Measurements from ENCODE around the gene ANTXR1.
A peak's percentile ranks its signal among the peaks of the same experiment; 100 is the strongest.

The ANTXR1 gene

DNA sequence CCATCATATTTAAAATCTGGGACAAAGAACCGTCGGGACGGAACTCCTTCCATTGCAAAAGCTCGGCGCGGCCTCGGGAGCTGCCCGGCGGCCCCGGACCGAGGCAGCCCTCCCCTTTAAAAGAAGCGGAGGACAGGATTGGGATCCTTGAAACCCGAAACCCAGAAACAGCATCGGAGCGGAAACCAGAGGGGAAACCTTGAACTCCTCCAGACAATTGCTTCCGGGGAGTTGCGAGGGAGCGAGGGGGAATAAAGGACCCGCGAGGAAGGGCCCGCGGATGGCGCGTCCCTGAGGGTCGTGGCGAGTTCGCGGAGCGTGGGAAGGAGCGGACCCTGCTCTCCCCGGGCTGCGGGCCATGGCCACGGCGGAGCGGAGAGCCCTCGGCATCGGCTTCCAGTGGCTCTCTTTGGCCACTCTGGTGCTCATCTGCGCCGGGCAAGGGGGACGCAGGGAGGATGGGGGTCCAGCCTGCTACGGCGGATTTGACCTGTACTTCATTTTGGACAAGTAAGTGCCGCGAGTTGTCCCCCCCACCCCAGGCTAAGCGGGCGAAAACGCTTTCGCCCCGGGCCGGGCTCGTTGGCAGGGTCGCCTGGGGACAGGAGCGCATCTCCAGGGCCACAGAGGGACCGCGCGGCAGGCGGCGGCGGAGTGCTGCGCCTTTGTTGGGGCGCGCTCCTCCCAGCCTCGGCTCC, at the start of gene ANTXR1:
ANTXR1 (plus strand) TSS at position 38 of the 698 bp plus-strand sequence; CDS start at position 359, 321 bp downstream.
- DNase-seq = peak; percentile 68

DNA sequence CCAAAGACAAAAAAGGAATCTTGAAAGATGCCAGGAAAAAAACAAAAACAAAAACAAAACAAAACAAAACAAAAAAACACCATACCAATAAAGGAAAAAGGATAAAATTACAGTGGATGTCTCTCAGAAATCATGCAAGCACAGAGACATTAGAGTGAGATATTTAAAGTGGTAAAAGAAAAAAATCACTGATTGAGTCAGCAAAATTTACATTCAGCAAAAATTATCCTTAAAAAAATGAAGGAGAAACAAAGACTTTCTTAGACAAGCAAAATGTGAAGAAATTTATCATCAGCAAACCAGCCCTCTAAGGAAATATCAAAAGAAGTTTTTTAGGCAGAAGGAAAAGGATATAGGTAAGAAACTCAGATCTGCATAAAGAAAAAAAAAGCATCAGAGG, 48.7 kb upstream of the ANTXR1 start:
- no peak for DNase-seq

DNA sequence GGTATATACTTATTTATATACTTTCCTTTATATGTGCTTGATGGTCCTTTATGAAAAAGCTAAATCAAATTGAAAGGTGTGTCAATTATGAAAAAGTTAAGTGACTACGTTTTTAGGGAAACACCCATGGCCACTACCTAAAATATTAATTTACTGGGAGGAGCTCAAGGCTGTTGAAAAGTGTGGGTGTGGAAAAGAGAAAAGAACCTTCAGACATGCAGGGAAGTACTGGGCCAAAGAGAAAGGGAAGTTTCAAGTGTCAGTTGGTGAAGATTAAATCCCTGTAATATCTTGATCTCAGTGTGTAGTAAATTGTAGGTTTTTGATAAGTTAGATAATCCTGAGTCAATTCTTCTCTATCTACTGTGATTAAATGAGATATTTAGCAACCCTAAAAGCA, 44.8 kb upstream of the ANTXR1 start:
- no peak for DNase-seq

- no peak for DNase-seq
These were observed 43.1 kb upstream of the ANTXR1 start for GRCh38 chr2:68969736-68970490.

GRCh38 chr2:68970566-68971265, 42.3 kb upstream of the ANTXR1 start:
- DNase-seq = no peak

DNA sequence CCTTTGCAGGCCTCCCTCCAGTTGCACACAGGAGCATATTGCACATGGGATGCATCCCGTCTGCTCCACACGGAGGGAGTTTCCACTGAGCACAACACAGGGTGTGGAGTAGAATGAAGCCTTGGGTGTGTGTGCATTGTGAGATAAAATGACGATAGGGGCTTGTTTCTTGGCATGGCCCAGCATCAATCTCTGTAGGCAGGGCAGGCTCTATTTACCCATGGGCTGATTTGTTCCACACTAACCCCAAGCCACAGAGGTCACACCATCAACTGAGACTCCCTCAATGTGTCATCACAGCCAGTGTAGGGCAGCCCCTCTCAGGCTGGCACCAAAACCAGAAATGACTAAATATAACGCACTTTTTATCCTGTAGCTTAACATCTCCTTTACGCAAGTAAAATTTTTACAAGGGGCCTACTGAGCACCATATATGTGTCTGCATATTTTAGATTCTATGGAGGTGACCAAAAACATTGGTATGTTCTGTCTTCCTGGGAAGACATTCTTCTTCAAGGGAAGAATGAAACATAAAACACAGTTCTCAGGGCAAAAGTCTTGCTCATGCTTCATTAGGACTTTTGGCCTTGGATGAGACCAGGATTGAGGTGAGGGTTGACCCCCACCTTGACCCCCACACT, 41.3 kb upstream of the ANTXR1 start:
- no peak for DNase-seq

DNA sequence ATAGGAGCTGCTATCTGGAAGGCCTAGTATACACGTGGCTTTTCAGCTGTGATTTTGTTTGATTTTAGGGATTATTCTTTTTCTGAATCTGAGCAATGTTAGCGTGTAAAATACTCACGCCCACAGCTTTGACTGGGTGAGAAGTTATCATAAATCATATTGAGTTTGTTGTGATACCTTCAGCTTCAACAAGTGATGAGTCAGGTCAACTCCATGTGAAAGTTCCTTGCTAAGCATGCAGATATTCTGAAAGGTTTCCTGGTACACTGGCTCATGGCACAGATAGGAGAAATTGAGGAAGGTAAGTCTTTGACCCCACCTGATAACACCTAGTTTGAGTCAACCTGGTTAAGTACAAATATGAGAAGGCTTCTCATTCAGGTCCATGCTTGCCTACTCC, 38.7 kb upstream of the ANTXR1 start, which contains the start of gene GKN1:
GKN1 (plus strand) TSS at position 386 of the 400 bp plus-strand sequence. CDS start 42 bp downstream, outside the sequence.
- no peak for DNase-seq

DNA sequence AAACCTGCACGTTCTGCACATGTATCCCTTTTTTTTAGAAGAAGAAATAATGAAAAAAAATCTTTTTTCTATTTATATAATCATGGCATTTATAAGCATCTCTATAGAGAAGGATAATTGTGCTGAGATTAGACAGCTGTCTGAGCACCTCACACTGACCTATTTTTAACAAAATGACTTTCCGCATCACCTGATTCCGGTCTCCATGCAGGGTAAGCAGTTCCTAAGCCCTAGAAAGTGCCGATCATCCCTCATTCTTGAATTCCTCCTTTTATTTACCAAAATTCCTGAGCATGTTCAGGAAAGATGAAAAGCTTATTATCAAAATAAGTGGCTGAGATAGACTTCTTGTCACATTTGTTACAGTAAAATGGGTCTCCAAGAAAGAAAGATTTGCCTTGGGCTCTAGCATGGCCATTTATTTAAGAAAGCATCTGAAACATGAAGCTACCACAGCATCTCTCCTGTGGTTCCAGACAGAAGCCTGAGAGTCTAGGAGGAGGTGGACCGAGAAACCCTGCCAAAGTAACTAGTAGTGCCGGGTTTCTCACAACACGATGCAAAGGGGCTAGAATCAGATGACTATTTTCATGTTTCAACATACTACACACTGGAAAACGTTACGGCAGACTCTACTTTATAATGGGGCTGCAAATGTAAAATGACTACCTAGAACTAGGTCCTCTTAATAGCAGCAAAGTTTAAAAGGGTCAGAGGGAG, 37.9 kb upstream of the ANTXR1 start:
- no peak for DNase-seq

DNA sequence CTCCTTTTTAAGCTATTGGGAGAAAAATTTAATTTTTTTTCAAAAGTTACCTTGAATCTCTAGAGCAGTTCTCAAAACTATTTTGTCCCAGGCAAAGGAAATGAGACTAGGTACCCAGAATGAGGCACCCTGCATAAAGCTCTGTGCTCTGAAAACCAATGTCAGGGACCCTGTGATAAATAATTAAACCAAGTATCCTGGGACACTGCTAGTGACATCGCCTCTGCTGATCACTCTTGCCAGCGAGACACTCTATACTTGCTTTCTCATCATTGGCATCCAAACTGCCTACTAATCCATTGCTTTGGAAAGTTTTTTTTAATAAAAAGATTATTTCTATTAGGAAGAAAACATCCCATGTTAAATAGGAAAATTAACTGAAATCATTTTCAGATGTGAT, 37.1 kb upstream of the ANTXR1 start:
- no peak for DNase-seq

DNA sequence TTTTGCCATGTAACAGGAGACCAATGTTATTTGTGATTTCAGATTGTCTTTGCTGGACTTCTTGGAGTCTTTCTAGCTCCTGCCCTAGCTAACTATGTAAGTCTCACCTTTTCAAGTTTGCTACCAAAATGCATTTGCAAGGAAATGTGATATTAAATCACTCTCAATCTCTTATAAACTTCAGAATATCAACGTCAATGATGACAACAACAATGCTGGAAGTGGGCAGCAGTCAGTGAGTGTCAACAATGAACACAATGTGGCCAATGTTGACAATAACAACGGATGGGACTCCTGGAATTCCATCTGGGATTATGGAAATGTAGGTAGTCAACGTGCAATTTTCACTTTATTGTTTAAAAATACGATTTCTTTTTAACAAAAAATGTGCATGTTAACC, 35.5 kb upstream of the ANTXR1 start:
- no peak for DNase-seq

GRCh38 chr2:68978098-68978497, 34.9 kb upstream of the ANTXR1 start:
- DNase-seq = no peak

- no peak for DNase-seq
These were observed 32.0 kb upstream of the ANTXR1 start for GRCh38 chr2:68980956-68981355.

GRCh38 chr2:68987021-68987503, 25.9 kb upstream of the ANTXR1 start:
- no peak for DNase-seq

- no peak for DNase-seq
These were observed 23.9 kb upstream of the ANTXR1 start for GRCh38 chr2:68989035-68989434.

DNA sequence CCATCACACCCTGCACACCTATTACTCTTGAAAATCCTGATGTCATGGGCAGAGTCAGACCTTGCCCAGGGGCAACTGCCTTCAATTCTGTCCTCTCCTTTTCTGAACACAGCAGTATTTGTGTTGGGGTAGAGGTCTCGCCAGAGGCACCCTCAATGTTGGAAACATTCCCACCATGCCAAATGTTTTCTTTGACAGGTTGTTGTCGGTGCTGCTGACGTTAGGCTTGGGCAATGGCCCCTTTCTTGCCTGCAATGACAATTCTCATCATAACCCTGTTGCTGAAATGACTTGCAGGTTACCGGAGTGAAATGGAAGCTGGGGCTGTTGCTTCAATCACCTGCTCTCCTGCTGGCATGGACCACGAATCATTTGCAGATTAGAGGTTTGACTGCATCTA, 20.6 kb upstream of the ANTXR1 start:
- DNase-seq = no peak

GRCh38 chr2:68992933-68993332, 20.0 kb upstream of the ANTXR1 start:
- DNase-seq = no peak

DNA sequence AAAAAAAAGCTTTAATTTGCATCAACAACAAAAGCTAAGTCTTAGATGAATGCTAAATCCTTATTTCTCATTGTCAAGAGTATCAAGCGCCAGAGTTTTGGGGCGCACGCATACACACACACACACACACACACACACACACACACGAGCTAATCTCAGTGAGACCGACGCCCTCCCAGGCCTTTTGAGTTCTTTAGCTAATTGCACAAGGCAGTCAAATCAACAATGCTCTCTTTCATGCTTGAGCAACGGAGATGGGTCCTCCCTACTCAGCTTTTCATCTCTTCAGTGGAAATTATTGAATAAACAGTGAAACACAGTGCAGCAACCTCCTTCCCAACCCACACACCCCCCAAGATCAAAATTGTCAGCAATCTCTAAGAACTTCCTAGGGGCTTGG, 19.3 kb upstream of the ANTXR1 start:
- peak; percentile 6 for DNase-seq

DNA sequence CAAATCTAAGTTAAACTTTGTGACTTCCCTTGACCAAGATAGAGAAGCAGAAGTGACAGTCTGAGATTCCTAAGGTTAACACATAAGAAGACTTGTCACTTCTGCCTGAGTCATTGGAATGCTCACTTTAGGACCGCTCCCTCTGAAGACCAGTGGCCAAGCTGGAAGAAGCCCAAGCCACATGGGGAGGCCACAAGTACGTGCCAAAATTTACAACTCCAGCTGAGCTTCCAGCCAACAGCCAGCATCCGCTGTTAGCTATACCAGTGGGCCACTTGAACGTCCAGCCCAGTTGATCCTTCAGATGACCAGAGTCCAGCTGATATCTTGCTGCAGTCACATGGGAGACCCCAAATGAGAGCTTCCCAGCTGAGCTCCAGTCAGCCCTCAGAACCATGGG, 18.1 kb upstream of the ANTXR1 start:
- DNase-seq = no peak

DNA sequence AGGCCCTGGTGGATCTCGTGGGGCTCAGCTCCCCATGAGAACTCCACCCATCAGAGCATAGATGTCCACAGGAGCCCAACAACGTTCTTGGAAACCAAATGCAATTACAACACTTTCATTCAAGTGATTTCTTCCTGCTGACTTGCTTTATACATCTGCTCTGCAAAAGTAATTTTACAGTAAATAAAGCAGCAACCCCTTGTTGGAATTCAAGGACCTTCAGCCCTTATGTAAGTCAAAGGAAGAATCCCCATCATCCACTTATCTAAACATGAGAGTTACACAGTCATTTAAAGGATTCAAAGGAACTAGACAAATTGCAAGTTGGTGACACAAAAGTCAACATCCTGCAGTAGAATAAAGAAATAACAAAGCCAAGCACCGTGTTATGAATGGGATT, 17.1 kb upstream of the ANTXR1 start:
- DNase-seq = no peak

DNA sequence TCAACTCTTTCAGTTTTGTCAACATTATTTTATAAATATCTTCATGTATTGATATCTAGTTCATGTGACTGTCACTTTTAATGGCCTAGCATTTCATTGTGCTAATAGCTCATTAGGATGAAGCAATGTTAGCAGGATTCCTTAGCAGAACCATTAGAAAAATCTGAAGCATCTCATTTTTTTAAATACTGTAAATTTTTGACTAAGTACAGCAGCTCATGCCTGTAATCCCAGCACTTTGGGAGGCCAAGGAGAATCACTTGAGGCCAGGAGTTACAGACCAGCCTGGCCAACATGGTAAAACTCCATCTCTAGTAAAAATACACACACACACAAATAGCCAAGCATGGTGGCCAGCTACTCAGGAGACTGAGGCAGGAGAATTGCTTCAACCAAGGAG, 15.6 kb upstream of the ANTXR1 start:
- DNase-seq = no peak

- DNase-seq = no peak
These were observed 11.1 kb upstream of the ANTXR1 start for GRCh38 chr2:69001879-69002278.

GRCh38 chr2:69003731-69004130, 9.2 kb upstream of the ANTXR1 start:
- no peak for DNase-seq
